GM12878 (cell line): Measurements from ENCODE around the gene INO80D. TPM values are rescaled to one million over a fixed set of nuclear protein-coding genes. Genes with fewer than 3 reads are reported as not detected.
"Not testable (repeated sequence)": the region's sequence is repeated elsewhere in the genome, so short reads cannot be mapped to it uniquely, and the experiment has no call there.

Experiments
- ATAC-seq: fragments of 200-7000 bp; cut with Tn5 transposase; 3 replicates; pipeline ENCODE4 v1.9.1; 2020; ENCODE audit warnings: mild to moderate bottlenecking, moderate library complexity
- BruUV-seq: library from RNA; stranded (reverse); fragments of 400-500 nt; replicated peaks from 2 replicates; lab custom pipeline; 2021; lab: Mats Ljungman, UMichigan
- CTCF ChIA-PET: fragments of 300-600 bp; sonication (Branson Sonifier 250); formaldehyde crosslinking; extraction: SDS; loops from one replicate; lab custom pipeline; 2021; ENCODE audit warnings: inconsistent platforms; lab: Yijun Ruan, JAX
- POLR2A ChIA-PET: fragments of 350-600 bp; formaldehyde crosslinking; extraction: SDS; loops from one replicate; lab custom pipeline; 2021; ENCODE audit warnings: inconsistent platforms; lab: Charles Lee
- RAD21 ChIA-PET: fragments of 300-600 bp; sonication (Branson Sonifier 250); formaldehyde crosslinking; loops from one replicate; lab custom pipeline; 2023; ENCODE audit warnings: antibody characterized with exemption; ENCODE audit not compliant: unreplicated experiment; lab: Charles Lee
- SMC1A ChIA-PET: fragments of 300-600 bp; sonication (Branson Sonifier 250); formaldehyde crosslinking; loops from one replicate; lab custom pipeline; 2023; ENCODE audit not compliant: unreplicated experiment, uncharacterized antibody; lab: Charles Lee
- DNase-seq: peaks from one replicate; pipeline ENCODE4 v3.0.0-alpha.2; 2011; ENCODE audit warnings: low read depth, low spot score
- FAIRE-seq: peaks from 3 replicates; lab custom pipeline; 2011; peaks lifted over from hg19 to GRCh38; lab: Jason Lieb, UNC
- H2AFZ ChIP-seq: 2 replicates; pipeline ENCODE4 v1.6.0; 2011; ENCODE audit warnings: low read depth, low read length, control low read depth; ENCODE audit not compliant: control insufficient read depth
- H3K27ac ChIP-seq: 2 replicates; pipeline ENCODE4 v1.5.1; 2011; ENCODE audit warnings: control low read depth; ENCODE audit not compliant: control insufficient read depth, insufficient read depth
- H3K27me3 ChIP-seq, 2 experiments: replicated peaks in 1 of 2; 2 replicates each; pipeline versions ENCODE4 v1.6.0 to v1.6.1; 2011; ENCODE audit warnings: low read length in 1 of 2; ENCODE audit not compliant: control insufficient read depth in 2 of 2, insufficient read depth in 2 of 2
- H3K36me3 ChIP-seq, 2 experiments: 2 replicates each; pipeline ENCODE4 v1.5.1; 2011; ENCODE audit warnings: low read length in 1 of 2; ENCODE audit not compliant: control insufficient read depth in 2 of 2, insufficient read depth in 2 of 2
- H3K4me1 ChIP-seq: 2 replicates; pipeline ENCODE4 v1.6.1; 2011; ENCODE audit warnings: mild to moderate bottlenecking, low read length, moderate library complexity, mixed read lengths; ENCODE audit not compliant: control insufficient read depth, insufficient read depth
- H3K4me2 ChIP-seq: 2 replicates; pipeline ENCODE4 v1.6.0; 2011; ENCODE audit warnings: control low read depth; ENCODE audit not compliant: control insufficient read depth, insufficient read depth
- H3K4me3 ChIP-seq: fragments of 200-600 bp; sonication (generic); 2 replicates; pipeline ENCODE4 v1.5.1; 2016
- H3K79me2 ChIP-seq: 2 replicates; pipeline ENCODE4 v1.6.0; 2011; ENCODE audit warnings: low read length; ENCODE audit not compliant: control insufficient read depth, insufficient read depth
- H3K9ac ChIP-seq: 2 replicates; pipeline ENCODE4 v1.8.0; 2011; ENCODE audit warnings: low read length, control low read depth, mixed read lengths; ENCODE audit not compliant: control insufficient read depth, insufficient read depth
- H3K9me3 ChIP-seq: replicated peaks from 3 replicates; pipeline ENCODE4 v1.5.1; 2011; ENCODE audit warnings: mild to moderate bottlenecking, low read length; ENCODE audit not compliant: control insufficient read depth, insufficient read depth
- H4K20me1 ChIP-seq: 2 replicates; pipeline ENCODE4 v1.6.0; 2011; ENCODE audit not compliant: control insufficient read depth, insufficient read depth
- ATF7 ChIP-seq: fragments of 450-650 bp; IDR thresholded peaks from 2 replicates; pipeline ENCODE4 v1.6.1; 2016; ENCODE audit warnings: low read depth, mild to moderate bottlenecking
- JUND ChIP-seq: IDR thresholded peaks from 2 replicates; pipeline ENCODE4 v1.6.1; 2012; ENCODE audit warnings: low read depth, mild to moderate bottlenecking, low read length, improper control_type of control experiment, moderate library complexity
- SREBF1 ChIP-seq: IDR thresholded peaks from 2 replicates; pipeline ENCODE4 v1.6.1; 2012; ENCODE audit warnings: mild to moderate bottlenecking, low read length
- SREBF2 ChIP-seq: IDR thresholded peaks from 2 replicates; pipeline ENCODE4 v1.6.1; 2012; ENCODE audit warnings: mild to moderate bottlenecking, low read length
- SUPT20H ChIP-seq: IDR thresholded peaks from 2 replicates; pipeline ENCODE4 v1.6.1; 2011; ENCODE audit warnings: low read depth, mild to moderate bottlenecking, low read length, moderate library complexity, borderline replicate concordance; ENCODE audit not compliant: control insufficient read depth
- ZNF384 ChIP-seq: IDR thresholded peaks from 2 replicates; pipeline ENCODE4 v1.6.1; 2012; ENCODE audit warnings: low read depth, mild to moderate bottlenecking, low read length, improper control_type of control experiment, borderline replicate concordance
- WGBS: methylation state at CpG from one replicate; pipeline ENCODE4 v1.1.6; 2016; ENCODE audit warnings: low lambda C conversion rate; ENCODE audit not compliant: insufficient replicate concordance, insufficient coverage; ENCODE audit errors: missing lambda C conversion rate; 5-methylcytosine and 5-hydroxymethylcytosine counted together
- in situ Hi-C: fragments of 300-500 bp; cut with MboI; formaldehyde crosslinking; loops from 9 replicates; pipeline ENCODE4 v1.14.3; 2018; ENCODE audit warnings: mixed read lengths
- intact Hi-C: fragments of 100-400 bp; cut with micrococcal nuclease; formaldehyde crosslinking; loops from one replicate; pipeline ENCODE4 v1.14.2; 2022; ENCODE audit not compliant: unreplicated experiment
- polyA plus RNA-seq, 11 experiments: library from polyadenylated mRNA; depleted of rRNA in 4 of 11; unstranded in 6 of 11; stranded (reverse) in 5 of 11; fragments of >200 nt; fragmentation: Nextera tagmentation in 4 of 11; fragmentation: Illumina TruSeq in 1 of 11; extraction: Ambion mirVana in 4 of 11; extraction: Trizol in 1 of 11; gene quantifications; 1 replicate in 1 of 11; 2 replicates in 10 of 11; pipeline versions ENCODE4 v1.2.1 to v1.2.3, GENCODE V29; 2011 to 2016; ENCODE audit warnings: inconsistent platforms in 2 of 11, missing spikeins in 2 of 11, low read depth in 1 of 11
- total RNA-seq, 4 experiments: library from RNA; depleted of rRNA in 3 of 4; stranded (reverse); fragments of >200 nt in 3 of 4; fragmentation: Illumina TruSeq in 1 of 4; extraction: Trizol in 1 of 4; gene quantifications; 2 replicates each; pipeline versions ENCODE4 v1.2.1 to v1.2.3, GENCODE V29; 2013 to 2021
- TF ChIP-seq, protein P1 (sequence below): IDR thresholded peaks from 2 replicates; pipeline ENCODE4 v1.6.1; 2011; ENCODE audit warnings: low read depth, mild to moderate bottlenecking, low read length, moderate library complexity, borderline replicate concordance; ENCODE audit errors: extremely low read depth
- TF ChIP-seq, protein P2 (sequence below): IDR thresholded peaks from 2 replicates; pipeline ENCODE4 v1.6.1; 2012; ENCODE audit warnings: low read depth, low read length, improper control_type of control experiment
- TF ChIP-seq, protein P3 (sequence below): fragments of 450-650 bp; formaldehyde crosslinking; IDR thresholded peaks from 2 replicates; pipeline ENCODE4 v1.4.0; 2020; ENCODE audit warnings: mild to moderate bottlenecking, moderate library complexity

INO80D gene
- total and polyA plus RNA-seq, 10 of the 15 experiments (the other 5 are each of a cell fraction or from before 2014, with no cell fraction given) = 0.73 to 16.3 (median 4.7) TPM

DNA sequence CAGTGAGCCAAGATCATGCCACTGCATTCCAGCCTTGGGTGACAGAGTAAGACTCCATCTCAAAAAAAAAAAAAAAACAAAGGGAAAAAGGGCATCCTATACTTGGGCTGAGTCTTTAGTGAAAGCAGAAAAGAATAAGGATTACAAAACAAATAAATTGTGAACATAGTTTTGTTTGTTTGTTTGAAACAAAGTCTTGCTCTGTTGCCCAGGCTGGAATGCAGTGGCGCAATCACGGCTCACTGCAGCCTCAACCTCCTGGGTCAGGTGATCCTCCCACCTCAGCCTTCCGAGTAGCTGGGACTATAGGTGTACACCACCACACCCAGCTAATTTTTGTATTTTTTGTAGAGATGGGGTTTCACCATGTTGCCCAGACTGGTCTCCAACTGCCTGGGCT lies 36.6 kb upstream of the INO80D start:
- H3K27ac ChIP-seq, FAIRE-seq, H3K79me2 ChIP-seq, BruUV-seq, in situ Hi-C loops, H3K4me2 ChIP-seq, ATAC-seq, RAD21 ChIA-PET, intact Hi-C loops, H4K20me1 ChIP-seq, DNase-seq, H3K4me3 ChIP-seq, H3K4me1 ChIP-seq, H3K27me3 ChIP-seq, H2AFZ ChIP-seq, H3K9ac ChIP-seq, POLR2A ChIA-PET, H3K9me3 ChIP-seq, SMC1A ChIA-PET, CTCF ChIA-PET: not testable (repeated sequence)
- H3K36me3 ChIP-seq = peaks cover 0 to 20% of the 10 kb centered on the region in 2 experiments
- 98% methylated on average over 3 of the region's 3 CpGs for WGBS

DNA sequence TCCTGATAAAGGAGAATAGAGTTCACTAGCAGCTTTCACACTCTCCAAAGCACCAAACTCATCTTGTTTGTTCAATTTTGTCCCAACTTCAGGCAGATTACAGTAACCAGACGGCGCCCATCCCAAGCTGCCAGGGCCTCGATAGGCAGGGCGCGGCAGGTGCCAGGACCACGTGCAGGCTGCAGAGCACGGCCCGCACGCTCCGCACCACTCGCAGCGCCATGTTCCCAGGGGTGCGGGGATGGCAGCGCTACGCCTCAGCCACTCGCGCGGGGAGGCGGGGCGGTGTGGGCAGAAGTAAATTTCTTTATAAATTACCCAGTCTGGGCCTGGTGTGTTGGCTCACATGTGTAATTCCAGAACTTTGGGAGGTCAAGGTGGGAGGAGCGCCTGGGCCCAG lies 30.3 kb upstream of the INO80D start:
- H3K36me3 ChIP-seq = peaks cover 0 to 7% of the 10 kb centered on the region in 2 experiments; a peak in 2 of 4 replicates
- H3K79me2 ChIP-seq = no peaks in the 10 kb centered on the region
- ATAC-seq (no peak), FAIRE-seq (no peak), DNase-seq (no peak)
- no peaks in the 10 kb centered on the region for H4K20me1 ChIP-seq
- BruUV-seq = no TSS peak
- no peak overlapping the region for H3K9ac ChIP-seq
- RAD21 ChIA-PET = no interaction called here
- no peak overlapping the region for H3K27ac ChIP-seq
- no peak overlapping the region for H2AFZ ChIP-seq
- intact Hi-C loops = no loop called here
- no peaks in the 10 kb centered on the region; the same call in 2 of the 3 replicates for H3K9me3 ChIP-seq
- H3K4me3 ChIP-seq = no peak overlapping the region
- H3K27me3 ChIP-seq = no peaks in the 10 kb centered on the region
- no peak overlapping the region for H3K4me2 ChIP-seq
- SMC1A ChIA-PET = no interaction called here
- POLR2A ChIA-PET = no interaction called here
- WGBS = 98% methylated on average over 20 of the region's 21 CpGs
- in situ Hi-C loops = no loop called here
- H3K4me1 ChIP-seq = no peaks in the 10 kb centered on the region
- CTCF ChIA-PET = no interaction called here
- TF ChIP-seq SREBF1 (no peak), JUND (no peak), SUPT20H (no peak), ZNF384 (no peak), SREBF2 (no peak), ATF7 (no peak)
- TF ChIP-seq, protein P1, sequence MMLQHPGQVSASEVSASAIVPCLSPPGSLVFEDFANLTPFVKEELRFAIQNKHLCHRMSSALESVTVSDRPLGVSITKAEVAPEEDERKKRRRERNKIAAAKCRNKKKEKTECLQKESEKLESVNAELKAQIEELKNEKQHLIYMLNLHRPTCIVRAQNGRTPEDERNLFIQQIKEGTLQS = no peak
- TF ChIP-seq, protein P2, sequence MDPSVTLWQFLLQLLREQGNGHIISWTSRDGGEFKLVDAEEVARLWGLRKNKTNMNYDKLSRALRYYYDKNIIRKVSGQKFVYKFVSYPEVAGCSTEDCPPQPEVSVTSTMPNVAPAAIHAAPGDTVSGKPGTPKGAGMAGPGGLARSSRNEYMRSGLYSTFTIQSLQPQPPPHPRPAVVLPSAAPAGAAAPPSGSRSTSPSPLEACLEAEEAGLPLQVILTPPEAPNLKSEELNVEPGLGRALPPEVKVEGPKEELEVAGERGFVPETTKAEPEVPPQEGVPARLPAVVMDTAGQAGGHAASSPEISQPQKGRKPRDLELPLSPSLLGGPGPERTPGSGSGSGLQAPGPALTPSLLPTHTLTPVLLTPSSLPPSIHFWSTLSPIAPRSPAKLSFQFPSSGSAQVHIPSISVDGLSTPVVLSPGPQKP = no peak
- TF ChIP-seq, protein P3, sequence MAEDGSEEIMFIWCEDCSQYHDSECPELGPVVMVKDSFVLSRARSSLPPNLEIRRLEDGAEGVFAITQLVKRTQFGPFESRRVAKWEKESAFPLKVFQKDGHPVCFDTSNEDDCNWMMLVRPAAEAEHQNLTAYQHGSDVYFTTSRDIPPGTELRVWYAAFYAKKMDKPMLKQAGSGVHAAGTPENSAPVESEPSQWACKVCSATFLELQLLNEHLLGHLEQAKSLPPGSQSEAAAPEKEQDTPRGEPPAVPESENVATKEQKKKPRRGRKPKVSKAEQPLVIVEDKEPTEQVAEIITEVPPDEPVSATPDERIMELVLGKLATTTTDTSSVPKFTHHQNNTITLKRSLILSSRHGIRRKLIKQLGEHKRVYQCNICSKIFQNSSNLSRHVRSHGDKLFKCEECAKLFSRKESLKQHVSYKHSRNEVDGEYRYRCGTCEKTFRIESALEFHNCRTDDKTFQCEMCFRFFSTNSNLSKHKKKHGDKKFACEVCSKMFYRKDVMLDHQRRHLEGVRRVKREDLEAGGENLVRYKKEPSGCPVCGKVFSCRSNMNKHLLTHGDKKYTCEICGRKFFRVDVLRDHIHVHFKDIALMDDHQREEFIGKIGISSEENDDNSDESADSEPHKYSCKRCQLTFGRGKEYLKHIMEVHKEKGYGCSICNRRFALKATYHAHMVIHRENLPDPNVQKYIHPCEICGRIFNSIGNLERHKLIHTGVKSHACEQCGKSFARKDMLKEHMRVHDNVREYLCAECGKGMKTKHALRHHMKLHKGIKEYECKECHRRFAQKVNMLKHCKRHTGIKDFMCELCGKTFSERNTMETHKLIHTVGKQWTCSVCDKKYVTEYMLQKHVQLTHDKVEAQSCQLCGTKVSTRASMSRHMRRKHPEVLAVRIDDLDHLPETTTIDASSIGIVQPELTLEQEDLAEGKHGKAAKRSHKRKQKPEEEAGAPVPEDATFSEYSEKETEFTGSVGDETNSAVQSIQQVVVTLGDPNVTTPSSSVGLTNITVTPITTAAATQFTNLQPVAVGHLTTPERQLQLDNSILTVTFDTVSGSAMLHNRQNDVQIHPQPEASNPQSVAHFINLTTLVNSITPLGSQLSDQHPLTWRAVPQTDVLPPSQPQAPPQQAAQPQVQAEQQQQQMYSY (CRISPR knock-in tag) = no peak
